Left cardiac atrium (tissue), 4 donors: ENCODE results near the gene ADRB1. TPM values are rescaled to one million over a fixed set of nuclear protein-coding genes. Genes with fewer than 3 reads are reported as not detected.

ENCODE experiments used
- ATAC-seq, 2 donors: fragments of 200-7000 bp; cut with Tn5 transposase; one replicate each; pipeline ENCODE4 v1.9.1; 2020; ENCODE audit warnings: mild to moderate bottlenecking in 2 of 2, moderate library complexity in 2 of 2
- DNase-seq: peaks from one replicate; pipeline ENCODE4 v3.0.0-alpha.2; 2020
- intact Hi-C, 2 donors: fragments of 100-400 bp; cut with DNase I; formaldehyde crosslinking; loops; one replicate each; pipeline versions ENCODE4 v1.14.1 to v1.15.1; 2022 to 2023
- total RNA-seq, 2 donors: library from RNA; stranded (reverse); fragmentation: NEBNext Ultra II Directional; extraction: Animal tissue kit (Norgen Biotek cat#: 25700); gene quantifications; one replicate each; pipeline ENCODE4 v1.2.1, GENCODE V29; 2021
- donor health status: DM: no; HTN: yes; CAD: no.
- donor health status: DM: no; HTN: yes; CAD: no; lungs with severe emphysema.
- donor health status: DM: yes; HTN: yes; CAD: no.
- donor health status: Dilated cardiomyopathy.

Gene ADRB1
- total RNA-seq, 2 donors from 2014 or later: 53.0 to 60.9 TPM

GRCh38 chr10:114045136-114046086, 1.7 kb downstream of the ADRB1 start:
- ATAC-seq (no peak), DNase-seq (peak; percentile 61)
- intact Hi-C loops: loop anchor here (5.0 to 10.0 kb wide), 2 partner anchors 188 to 191 kb away; partner anchors contain the start of genes DCLRE1A (in 1 of the 2) and NHLRC2 (in 1 of the 2)

- intact Hi-C loops: loop anchor here (5.0 to 10.0 kb wide), 2 partner anchors 189 to 191 kb away; partner anchors contain the start of genes DCLRE1A (in 1 of the 2) and NHLRC2 (in 1 of the 2)
- ATAC-seq: no peak
- no peak for DNase-seq
Measured at GRCh38 chr10:114046087-114046458, 2.4 kb downstream of the ADRB1 start.

- ATAC-seq: no peak
- intact Hi-C loops: loop anchor here (5.0 to 10.0 kb wide), 2 partner anchors 191 to 194 kb away; partner anchors contain the start of genes DCLRE1A (in 1 of the 2) and NHLRC2 (in 1 of the 2)
- DNase-seq: no peak
Measured at GRCh38 chr10:114048472-114048871, 4.8 kb downstream of the ADRB1 start.

GRCh38 chr10:114051714-114052113, 8.0 kb downstream of the ADRB1 start:
- DNase-seq (no peak), ATAC-seq (no peak)
- intact Hi-C loops: no loop called here

GRCh38 chr10:114052255-114052654, 8.6 kb downstream of the ADRB1 start:
- ATAC-seq: no peak
- intact Hi-C loops: no loop called here
- DNase-seq: no peak

GRCh38 chr10:114053946-114054345, 10.3 kb downstream of the ADRB1 start:
- no peak for ATAC-seq
- no peak for DNase-seq
- intact Hi-C loops: no loop called here

- ATAC-seq (no peak), DNase-seq (no peak)
- intact Hi-C loops: no loop called here
Measured at GRCh38 chr10:114057855-114058254, 14.2 kb downstream of the ADRB1 start.

- intact Hi-C loops: no loop called here
- DNase-seq: no peak
- peak; percentile 64 to 72 for ATAC-seq
Measured at GRCh38 chr10:114058297-114058696, 14.6 kb downstream of the ADRB1 start.

- intact Hi-C loops: no loop called here
- no peak for DNase-seq
- ATAC-seq: no peak
Measured at GRCh38 chr10:114059561-114059960, 15.9 kb downstream of the ADRB1 start.

GRCh38 chr10:114060456-114060855, 16.8 kb downstream of the ADRB1 start:
- ATAC-seq (no peak), DNase-seq (no peak)
- intact Hi-C loops: no loop called here

- intact Hi-C loops: no loop called here
- ATAC-seq (no peak), DNase-seq (no peak)
Measured at GRCh38 chr10:114061148-114061547, 17.5 kb downstream of the ADRB1 start.

GRCh38 chr10:114061789-114062188, 18.1 kb downstream of the ADRB1 start:
- intact Hi-C loops: no loop called here
- ATAC-seq (no peak), DNase-seq (no peak)

GRCh38 chr10:114064151-114065048, 20.7 kb downstream of the ADRB1 start:
- ATAC-seq: peak; percentile 88
- peak; percentile 57 for DNase-seq
- intact Hi-C loops: no loop called here

GRCh38 chr10:114065049-114065435, 21.4 kb downstream of the ADRB1 start:
- ATAC-seq (no peak), DNase-seq (no peak)
- intact Hi-C loops: no loop called here

- no peak for ATAC-seq
- intact Hi-C loops: no loop called here
- DNase-seq: no peak
Measured at GRCh38 chr10:114068054-114068707, 24.5 kb downstream of the ADRB1 start.

- DNase-seq (no peak), ATAC-seq (no peak)
- intact Hi-C loops: no loop called here
Measured at GRCh38 chr10:114070710-114071109, 27.0 kb downstream of the ADRB1 start.

GRCh38 chr10:114071178-114071577, 27.5 kb downstream of the ADRB1 start:
- intact Hi-C loops: no loop called here
- no peak for ATAC-seq
- DNase-seq: no peak

- no peak for DNase-seq
- intact Hi-C loops: no loop called here
- no peak for ATAC-seq
Measured at GRCh38 chr10:114073395-114074186, 29.9 kb downstream of the ADRB1 start.
